ENCODE measurements around the gene TEKTIP1. TPM values are rescaled to one million over a fixed set of nuclear protein-coding genes. Genes with fewer than 3 reads are reported as not detected.

TEKTIP1 gene
- total RNA-seq, 1 experiment from 2014 or later = 1.3 TPM

GRCh38 chr19:3570606-3571011 is 31.6 kb downstream of the TEKTIP1 start:
- Histone ChIP-seq H3K14ac (ENCODE audit: insufficient read depth, low read length) (no peak overlapping the region), H2BK5ac (ENCODE audit: insufficient read length, low read length) (no peak overlapping the region), H2BK120ac (ENCODE audit: low read depth, low read length, poor library complexity, severe bottlenecking) (no peak overlapping the region), H4K20me1 (ENCODE audit: control insufficient read depth, insufficient read depth, insufficient read length) (no peaks in the 10 kb centered on the region), H2BK12ac (ENCODE audit: insufficient read length, low read depth, low read length) (no peak overlapping the region), H2AK5ac (ENCODE audit: insufficient read length, low read length) (no peak overlapping the region), H3K9ac (ENCODE audit: extremely low read depth, insufficient read length, low read length) (no peak overlapping the region), H4K5ac (ENCODE audit: insufficient read length, low read depth, low read length) (no peak overlapping the region), H3K56ac (ENCODE audit: insufficient read length, low read depth, low read length) (no peak overlapping the region), H3T11ph (ENCODE audit: low read length) (no peak overlapping the region), H3K9me3 (ENCODE audit: control insufficient read depth, low read depth, low read length) (no peaks in the 10 kb centered on the region), H3K23me2 (ENCODE audit: insufficient read length, low read depth, low read length, poor library complexity, severe bottlenecking) (no peaks in the 10 kb centered on the region), H2BK15ac (ENCODE audit: low read depth, low read length) (no peak overlapping the region), H3K4me2 (ENCODE audit: insufficient read depth, insufficient read length, low read length) (no peak overlapping the region), H3K18ac (ENCODE audit: insufficient read length, low read depth, low read length) (no peak overlapping the region), H3K27me3 (ENCODE audit: insufficient read depth, low read length) (no peaks in the 10 kb centered on the region), H3K4ac (ENCODE audit: low read depth, low read length) (no peak overlapping the region), H2AFZ (ENCODE audit: low read length) (no peak overlapping the region), H3K79me2 (ENCODE audit: insufficient read depth, low read length) (no peaks in the 10 kb centered on the region), H3K4me1 (ENCODE audit: insufficient read depth, low read length) (no peaks in the 10 kb centered on the region), H3K27ac (ENCODE audit: insufficient read length, low read depth, low read length) (no peak overlapping the region), H4K8ac (replicated peaks; ENCODE audit: insufficient read length, low read depth, low read length) (no peak overlapping the region), H4K91ac (ENCODE audit: insufficient read length, low read depth, low read length) (no peak overlapping the region), H3K79me1 (ENCODE audit: insufficient read depth, low read depth, low read length, poor library complexity, severe bottlenecking) (no peaks in the 10 kb centered on the region), H3K23ac (ENCODE audit: insufficient read length, low read depth, low read length) (no peak overlapping the region), H2BK20ac (ENCODE audit: low read depth, low read length, poor library complexity, severe bottlenecking) (no peak overlapping the region)
- WGBS (ENCODE audit: extremely low coverage, insufficient read length, low lambda C conversion rate) = no CpG with 5 or more reads among the region's 7 CpGs
- no peak overlapping the region for H3K4me3 Mint-ChIP-seq
- H3K4me1 Mint-ChIP-seq = peaks cover 9 to 14% of the 10 kb centered on the region in 2 experiments
- no peak for DNase-seq
- peaks cover 8 to 10% (median 9%) of the 10 kb centered on the region in 3 experiments for H3K36me3 Mint-ChIP-seq (ENCODE audit: insufficient read depth in 1 of 3, low read depth in 3 of 3)
- no peak for TF ChIP-seq CTCF (conservative IDR thresholded peaks at IDR 0.05)
- no peak overlapping the region for H3K27ac Mint-ChIP-seq
- no peaks in the 10 kb centered on the region; a peak in 1 of 5 replicates for H3K9me3 Mint-ChIP-seq
- H3K27me3 Mint-ChIP-seq (ENCODE audit: low read depth) = peaks cover 8% of the 10 kb centered on the region
